NB4 (cell line): Measurements from ENCODE around the gene KCNT2.

Source experiments
- MYC ChIP-seq: IDR thresholded peaks from 2 replicates; pipeline ENCODE4 v1.6.1; 2011; ENCODE audit warnings: low read depth, low read length
- POLR2A ChIP-seq: IDR thresholded peaks from 2 replicates; pipeline ENCODE4 v1.6.1; 2011; ENCODE audit warnings: mild to moderate bottlenecking; ENCODE audit not compliant: insufficient read length; ENCODE audit errors: extremely low read depth
- TF ChIP-seq, protein P1 (sequence below): IDR thresholded peaks from one replicate; pipeline ENCODE4 v1.5.1; 2012; ENCODE audit warnings: low read depth, low read length

- TF ChIP-seq POLR2A (no peak), MYC (no peak)
- TF ChIP-seq, protein P1, sequence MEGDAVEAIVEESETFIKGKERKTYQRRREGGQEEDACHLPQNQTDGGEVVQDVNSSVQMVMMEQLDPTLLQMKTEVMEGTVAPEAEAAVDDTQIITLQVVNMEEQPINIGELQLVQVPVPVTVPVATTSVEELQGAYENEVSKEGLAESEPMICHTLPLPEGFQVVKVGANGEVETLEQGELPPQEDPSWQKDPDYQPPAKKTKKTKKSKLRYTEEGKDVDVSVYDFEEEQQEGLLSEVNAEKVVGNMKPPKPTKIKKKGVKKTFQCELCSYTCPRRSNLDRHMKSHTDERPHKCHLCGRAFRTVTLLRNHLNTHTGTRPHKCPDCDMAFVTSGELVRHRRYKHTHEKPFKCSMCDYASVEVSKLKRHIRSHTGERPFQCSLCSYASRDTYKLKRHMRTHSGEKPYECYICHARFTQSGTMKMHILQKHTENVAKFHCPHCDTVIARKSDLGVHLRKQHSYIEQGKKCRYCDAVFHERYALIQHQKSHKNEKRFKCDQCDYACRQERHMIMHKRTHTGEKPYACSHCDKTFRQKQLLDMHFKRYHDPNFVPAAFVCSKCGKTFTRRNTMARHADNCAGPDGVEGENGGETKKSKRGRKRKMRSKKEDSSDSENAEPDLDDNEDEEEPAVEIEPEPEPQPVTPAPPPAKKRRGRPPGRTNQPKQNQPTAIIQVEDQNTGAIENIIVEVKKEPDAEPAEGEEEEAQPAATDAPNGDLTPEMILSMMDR, result no peak
These were observed 240.4 kb downstream of the KCNT2 start for GRCh38 chr1:196367838-196368237.
